Transverse colon (tissue), 4 donors: ENCODE data around the gene FBXL13. TPM values are rescaled to one million over a fixed set of nuclear protein-coding genes. Genes with fewer than 3 reads are reported as not detected.
"Not testable (repeated sequence)": the region's sequence is repeated elsewhere in the genome, so short reads cannot be mapped to it uniquely, and the experiment has no call there.

Source experiments
- DNase-seq: peaks from one replicate; pipeline ENCODE4 v3.0.0-alpha.2; 2019
- H3K27ac ChIP-seq, 4 donors: fragments of 200-600 bp; sonication (generic); 2 replicates each; pipeline ENCODE4 v1.5.1; 2016 to 2018; ENCODE audit warnings: inconsistent platforms in 4 of 4
- H3K27me3 ChIP-seq: fragments of 200-600 bp; sonication (generic); 2 replicates; pipeline ENCODE4 v1.5.1; 2017; ENCODE audit warnings: inconsistent platforms
- H3K36me3 ChIP-seq, 4 donors: fragments of 200-600 bp; sonication (generic); 2 replicates each; pipeline ENCODE4 v1.5.1; 2017 to 2019; ENCODE audit warnings: inconsistent platforms in 4 of 4
- H3K4me1 ChIP-seq, 4 donors: fragments of 200-600 bp; sonication (generic); 2 replicates each; pipeline ENCODE4 v1.5.1; 2017 to 2020; ENCODE audit warnings: inconsistent platforms in 4 of 4
- H3K4me3 ChIP-seq, 4 donors: fragments of 200-600 bp; sonication (generic); 1 replicate in 1 of 4; 2 replicates in 3 of 4; pipeline versions ENCODE4 v1.5.1 to v1.6.1; 2017 to 2019; ENCODE audit warnings: inconsistent platforms in 4 of 4
- H3K9me3 ChIP-seq, 2 donors: fragments of 200-600 bp; sonication (generic); 2 replicates each; pipeline ENCODE4 v1.5.1; 2017 to 2019; ENCODE audit warnings: inconsistent platforms in 2 of 2
- CTCF ChIP-seq, 5 experiments: fragments of 200-600 bp in 3 of 5; fragments of 450-650 bp in 2 of 5; sonication (generic) in 3 of 5; IDR thresholded peaks; 1 replicate in 2 of 5; 2 replicates in 3 of 5; pipeline ENCODE4 v1.5.1; 2016 to 2017; ENCODE audit warnings: antibody characterized with exemption in 5 of 5, inconsistent platforms in 3 of 5, mild to moderate bottlenecking in 2 of 5, moderate library complexity in 1 of 5
- EP300 ChIP-seq: sonication (generic); formaldehyde crosslinking; IDR thresholded peaks from one replicate; pipeline ENCODE4 v1.6.1; 2017; ENCODE audit warnings: antibody characterized with exemption, low read depth
- POLR2A ChIP-seq: fragments of 450-650 bp; IDR thresholded peaks from one replicate; pipeline ENCODE4 v1.6.1; 2016; ENCODE audit warnings: antibody characterized with exemption, mild to moderate bottlenecking, moderate library complexity
- POLR2AphosphoS5 ChIP-seq, 3 donors: sonication (generic); formaldehyde crosslinking; IDR thresholded peaks; one replicate each; pipeline ENCODE4 v1.6.1; 2016; ENCODE audit warnings: antibody characterized with exemption in 3 of 3
- WGBS, 2 donors: methylation state at CpG; one replicate each; pipeline ENCODE4 v1.1.5; 2018; ENCODE audit warnings: low coverage in 1 of 2; 5-methylcytosine and 5-hydroxymethylcytosine counted together
- in situ Hi-C, 4 donors: fragments of 200-750 bp; cut with MboI; loops; one replicate each; pipeline versions ENCODE4 v1.15.0 to v1.15.1; 2017; ENCODE audit warnings: low sequenced_read_pairs in 3 of 4, low pct_ligation_motif_present in 1 of 4, low pct_unique_long_range_greater_than_20kb in 1 of 4
- intact Hi-C: fragments of 100-400 bp; cut with DNase I; formaldehyde crosslinking; loops from one replicate; pipeline ENCODE4 v1.15.1; 2023; ENCODE audit warnings: low total_unique reads
- total RNA-seq, 4 donors: library from RNA; depleted of rRNA; stranded (reverse); fragments of >200 nt; gene quantifications; one replicate each; pipeline ENCODE4 v1.1.0, GENCODE V29; 2016

The FBXL13 gene
- total RNA-seq, 4 donors from 2014 or later: 0.96 to 6.8 (median 1.9) TPM; not detected in 1

- Histone ChIP-seq H3K27ac (no peak overlapping the region), H3K36me3 (no peaks in the 10 kb centered on the region), H3K9me3 (peaks cover 0 to 7% of the 10 kb centered on the region in 2 donors), H3K27me3 (no peaks in the 10 kb centered on the region), H3K4me3 (no peak overlapping the region), H3K4me1 (no peaks in the 10 kb centered on the region)
- TF ChIP-seq POLR2A (no peak), POLR2AphosphoS5 (IDR thresholded peaks at IDR 0.05) (no peak), EP300 (no peak), CTCF (IDR thresholded peaks at IDR 0.05) (no peak)
- in situ Hi-C loops: no loop called here
- intact Hi-C loops: no loop called here
- no peak for DNase-seq
- 80 to 90% methylated on average over 2 of the region's 2 CpGs for WGBS, 2 donors
Measured at GRCh38 chr7:103001210-103001609, 73.4 kb downstream of the FBXL13 start.

- TF ChIP-seq CTCF (IDR thresholded peaks at IDR 0.05): no peak
- no peak for TF ChIP-seq POLR2A
- TF ChIP-seq EP300: no peak
- 87 to 88% methylated on average over 5 of the region's 5 CpGs for WGBS, 2 donors
- Histone ChIP-seq H3K4me3 (no peak overlapping the region), H3K27me3 (no peaks in the 10 kb centered on the region), H3K9me3 (no peaks in the 10 kb centered on the region), H3K27ac (no peak overlapping the region), H3K4me1 (peaks cover 11 to 21% (median 13%) of the 10 kb centered on the region in 4 donors), H3K36me3 (no peaks in the 10 kb centered on the region)
- no peak for DNase-seq
- intact Hi-C loops: no loop called here
- in situ Hi-C loops: no loop called here
Measured at GRCh38 chr7:102996957-102997356, 77.6 kb downstream of the FBXL13 start.

GRCh38 chr7:102995609-102996008 lies 79.0 kb downstream of the FBXL13 start:
- H3K4me1 ChIP-seq: peaks cover 14 to 34% (median 19%) of the 10 kb centered on the region in 4 donors
- DNase-seq, H3K4me3 ChIP-seq, H3K27me3 ChIP-seq, H3K36me3 ChIP-seq, in situ Hi-C loops, H3K9me3 ChIP-seq, intact Hi-C loops, H3K27ac ChIP-seq: not testable (repeated sequence)
- 96 to 97% methylated on average over 5 of the region's 5 CpGs for WGBS, 2 donors

GRCh38 chr7:102994567-102994966 lies 80.0 kb downstream of the FBXL13 start:
- intact Hi-C loops (no loop called here), in situ Hi-C loops (no loop called here)

More at GRCh38 chr7:102994567-102994966, 80.0 kb downstream of the FBXL13 start:
- WGBS, 2 donors: 78 to 97% methylated on average over 3 of the region's 3 CpGs
- no peak for DNase-seq
- TF ChIP-seq POLR2AphosphoS5 (IDR thresholded peaks at IDR 0.05) (no peak), CTCF (IDR thresholded peaks at IDR 0.05) (no peak), EP300 (no peak), POLR2A (no peak)
- H3K27me3 ChIP-seq: no peaks in the 10 kb centered on the region
- H3K9me3 ChIP-seq: no peaks in the 10 kb centered on the region
- peaks cover 14 to 38% (median 19%) of the 10 kb centered on the region in 4 donors for H3K4me1 ChIP-seq
- no peaks in the 10 kb centered on the region for H3K36me3 ChIP-seq
- no peak overlapping the region for H3K4me3 ChIP-seq
- no peak overlapping the region for H3K27ac ChIP-seq
